ENCODE data around the gene CSTF1.

CSTF1 gene

GRCh38 chr20:56361900-56362299 is 30.5 kb upstream of the CSTF1 start:
- Histone ChIP-seq H3K4me3 (no peak overlapping the region), H3K27me3 (no peaks in the 10 kb centered on the region), H3K36me3 (peaks cover 20 to 31% (median 24%) of the 10 kb centered on the region in 3 donors), H3K27ac (no peak overlapping the region), H3K9me3 (no peaks in the 10 kb centered on the region), H3K4me1 (peaks cover 0 to 38% (median 16%) of the 10 kb centered on the region in 4 donors)
- intact Hi-C loops (cut with DNase I; ENCODE audit: low total_unique reads) = no loop called here
- TF ChIP-seq CTCF (IDR thresholded peaks at IDR 0.05) = no peak
- no peak for DNase-seq

- H3K27me3 ChIP-seq = no peaks in the 10 kb centered on the region
- H3K27ac ChIP-seq = no peak overlapping the region
- no peak for TF ChIP-seq CTCF (IDR thresholded peaks at IDR 0.05)
- no peak overlapping the region for H3K4me3 ChIP-seq
- DNase-seq = no peak
- peaks cover 30 to 41% (median 34%) of the 10 kb centered on the region in 3 donors for H3K36me3 ChIP-seq
- intact Hi-C loops (cut with DNase I; ENCODE audit: low total_unique reads) = no loop called here
- no peaks in the 10 kb centered on the region for H3K9me3 ChIP-seq
- H3K4me1 ChIP-seq = peaks cover 0 to 38% (median 16%) of the 10 kb centered on the region in 4 donors
Measured at GRCh38 chr20:56362833-56363413, 29.5 kb upstream of the CSTF1 start.

GRCh38 chr20:56363491-56363890 is 29.0 kb upstream of the CSTF1 start:
- Histone ChIP-seq H3K4me3 (no peak overlapping the region), H3K27ac (no peak overlapping the region), H3K27me3 (no peaks in the 10 kb centered on the region), H3K36me3 (peaks cover 32 to 46% (median 40%) of the 10 kb centered on the region in 3 donors), H3K4me1 (peaks cover 0 to 38% (median 16%) of the 10 kb centered on the region in 4 donors), H3K9me3 (no peaks in the 10 kb centered on the region)
- no peak for DNase-seq
- intact Hi-C loops (cut with DNase I; ENCODE audit: low total_unique reads) = no loop called here
- no peak for TF ChIP-seq CTCF (IDR thresholded peaks at IDR 0.05)

GRCh38 chr20:56368351-56369134 is 23.9 kb upstream of the CSTF1 start:
- DNase-seq = no peak
- no peaks in the 10 kb centered on the region for H3K4me1 ChIP-seq
- H3K36me3 ChIP-seq = peaks cover 32 to 59% (median 43%) of the 10 kb centered on the region in 3 donors
- no peak for TF ChIP-seq CTCF (IDR thresholded peaks at IDR 0.05)
- no peak overlapping the region for H3K27ac ChIP-seq
- H3K9me3 ChIP-seq = no peaks in the 10 kb centered on the region
- no peak overlapping the region for H3K4me3 ChIP-seq
- intact Hi-C loops (cut with DNase I; ENCODE audit: low total_unique reads) = no loop called here
- H3K27me3 ChIP-seq = no peaks in the 10 kb centered on the region

- intact Hi-C loops (cut with DNase I; ENCODE audit: low total_unique reads) = no loop called here
- Histone ChIP-seq H3K9me3 (no peaks in the 10 kb centered on the region), H3K4me1 (no peaks in the 10 kb centered on the region), H3K36me3 (peaks cover 32 to 59% (median 43%) of the 10 kb centered on the region in 3 donors), H3K27ac (no peak overlapping the region), H3K27me3 (no peaks in the 10 kb centered on the region), H3K4me3 (no peak overlapping the region)
- TF ChIP-seq CTCF (IDR thresholded peaks at IDR 0.05) = no peak
- DNase-seq = no peak
Measured at GRCh38 chr20:56369179-56369578, 23.3 kb upstream of the CSTF1 start.
